Chondrocyte (in vitro differentiated cells): ENCODE measurements around the gene UNC119B. TPM values are rescaled to one million over a fixed set of nuclear protein-coding genes. Genes with fewer than 3 reads are reported as not detected.

Experiments
- DNase-seq: peaks from one replicate; pipeline ENCODE4 v3.0.0; 2021; ENCODE audit warnings: mixed read lengths, low spot score
- H3K27ac Mint-ChIP-seq: one replicate; pipeline ENCODE4 v1.8.0; 2021; ENCODE audit warnings: mild to moderate bottlenecking, moderate library complexity, mixed read lengths; ENCODE audit not compliant: unreplicated experiment
- H3K27me3 Mint-ChIP-seq: 2 replicates; pipeline ENCODE4 v1.8.0; 2021; ENCODE audit warnings: low read depth, mixed read lengths
- H3K36me3 Mint-ChIP-seq: 2 replicates; pipeline ENCODE4 v1.8.0; 2021; ENCODE audit warnings: low read depth, mixed read lengths
- H3K4me1 Mint-ChIP-seq: 2 replicates; pipeline ENCODE4 v1.8.0; 2021; ENCODE audit warnings: low read depth, mild to moderate bottlenecking, mixed read lengths
- H3K4me3 Mint-ChIP-seq: one replicate; pipeline ENCODE4 v1.8.0; 2021; ENCODE audit warnings: mild to moderate bottlenecking, moderate library complexity, mixed read lengths; ENCODE audit not compliant: unreplicated experiment
- H3K9me3 Mint-ChIP-seq: 2 replicates; pipeline ENCODE4 v1.8.0; 2021; ENCODE audit warnings: low read depth, mixed read lengths
- total RNA-seq: library from RNA; stranded (reverse); gene quantifications from 3 replicates; pipeline ENCODE4 v1.2.1, GENCODE V29; 2021
- TF ChIP-seq, protein P1 (sequence below): fragments of 200-600 bp; sonication (generic); IDR thresholded peaks from 2 replicates; pipeline ENCODE4 v1.5.0; 2021; ENCODE audit warnings: antibody characterized with exemption, mild to moderate bottlenecking, moderate library complexity

UNC119B gene
- total RNA-seq, 1 donor from 2014 or later = 22.3 TPM

GRCh38 chr12:120719072-120719471 is 8.8 kb downstream of the UNC119B start:
- Mint-ChIP-seq H3K36me3 (peaks cover 44% of the 10 kb centered on the region), H3K27me3 (no peaks in the 10 kb centered on the region), H3K9me3 (no peaks in the 10 kb centered on the region), H3K4me1 (peaks cover 13% of the 10 kb centered on the region), H3K4me3 (no peak overlapping the region), H3K27ac (no peak overlapping the region)
- no peak for DNase-seq
- TF ChIP-seq, protein P1, sequence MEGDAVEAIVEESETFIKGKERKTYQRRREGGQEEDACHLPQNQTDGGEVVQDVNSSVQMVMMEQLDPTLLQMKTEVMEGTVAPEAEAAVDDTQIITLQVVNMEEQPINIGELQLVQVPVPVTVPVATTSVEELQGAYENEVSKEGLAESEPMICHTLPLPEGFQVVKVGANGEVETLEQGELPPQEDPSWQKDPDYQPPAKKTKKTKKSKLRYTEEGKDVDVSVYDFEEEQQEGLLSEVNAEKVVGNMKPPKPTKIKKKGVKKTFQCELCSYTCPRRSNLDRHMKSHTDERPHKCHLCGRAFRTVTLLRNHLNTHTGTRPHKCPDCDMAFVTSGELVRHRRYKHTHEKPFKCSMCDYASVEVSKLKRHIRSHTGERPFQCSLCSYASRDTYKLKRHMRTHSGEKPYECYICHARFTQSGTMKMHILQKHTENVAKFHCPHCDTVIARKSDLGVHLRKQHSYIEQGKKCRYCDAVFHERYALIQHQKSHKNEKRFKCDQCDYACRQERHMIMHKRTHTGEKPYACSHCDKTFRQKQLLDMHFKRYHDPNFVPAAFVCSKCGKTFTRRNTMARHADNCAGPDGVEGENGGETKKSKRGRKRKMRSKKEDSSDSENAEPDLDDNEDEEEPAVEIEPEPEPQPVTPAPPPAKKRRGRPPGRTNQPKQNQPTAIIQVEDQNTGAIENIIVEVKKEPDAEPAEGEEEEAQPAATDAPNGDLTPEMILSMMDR = no peak

- Mint-ChIP-seq H3K27ac (peak overlapping the region; percentile 38), H3K9me3 (no peaks in the 10 kb centered on the region), H3K4me1 (peaks cover 15% of the 10 kb centered on the region), H3K36me3 (peaks cover 44% of the 10 kb centered on the region), H3K27me3 (no peaks in the 10 kb centered on the region), H3K4me3 (no peak overlapping the region)
- no peak for DNase-seq
- TF ChIP-seq, protein P1 = no peak
Observed at GRCh38 chr12:120719496-120720233, 9.4 kb downstream of the UNC119B start.

- Mint-ChIP-seq H3K27ac (peak overlapping the region; percentile 37), H3K4me1 (peaks cover 22% of the 10 kb centered on the region), H3K4me3 (no peak overlapping the region), H3K36me3 (peaks cover 42% of the 10 kb centered on the region), H3K9me3 (no peaks in the 10 kb centered on the region), H3K27me3 (no peaks in the 10 kb centered on the region)
- TF ChIP-seq, protein P1 = no peak
- DNase-seq = no peak
Observed at GRCh38 chr12:120720234-120720986, 10.2 kb downstream of the UNC119B start.

GRCh38 chr12:120720987-120721801 is 10.9 kb downstream of the UNC119B start:
- no peak overlapping the region for H3K4me3 Mint-ChIP-seq
- peak overlapping the region; percentile 37 for H3K27ac Mint-ChIP-seq
- no peak for DNase-seq
- TF ChIP-seq, protein P1 = no peak
- no peaks in the 10 kb centered on the region for H3K27me3 Mint-ChIP-seq
- H3K36me3 Mint-ChIP-seq = peaks cover 42% of the 10 kb centered on the region
- H3K9me3 Mint-ChIP-seq = no peaks in the 10 kb centered on the region
- H3K4me1 Mint-ChIP-seq = peaks cover 25% of the 10 kb centered on the region

DNA sequence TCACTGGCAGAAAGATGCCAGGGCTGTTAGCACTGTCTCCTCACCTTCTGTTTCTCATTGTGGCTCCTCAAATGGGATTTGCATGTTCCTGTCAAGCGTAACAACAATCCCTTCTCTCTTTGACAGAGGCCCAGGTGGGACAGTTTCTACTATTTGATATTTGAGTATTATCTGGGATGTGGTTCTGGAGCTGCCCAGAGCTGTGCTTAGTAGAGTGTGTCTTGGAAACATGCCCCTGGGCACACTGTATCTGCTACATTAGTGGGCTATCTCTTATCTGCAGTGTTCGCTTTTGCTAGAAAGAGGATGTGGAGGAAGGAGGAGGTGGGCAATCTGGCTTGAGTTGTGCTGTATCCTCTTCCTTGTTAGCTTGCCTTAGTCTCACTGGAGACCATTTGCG is 11.6 kb downstream of the UNC119B start:
- Mint-ChIP-seq H3K4me1 (peaks cover 31% of the 10 kb centered on the region), H3K27me3 (no peaks in the 10 kb centered on the region), H3K9me3 (no peaks in the 10 kb centered on the region), H3K27ac (no peak overlapping the region), H3K36me3 (peaks cover 36% of the 10 kb centered on the region), H3K4me3 (no peak overlapping the region)
- TF ChIP-seq, protein P1 = no peak
- DNase-seq = no peak
